Lower leg skin (tissue), 3 donors: Measurements from ENCODE around the gene CNIH1.
"Not testable (repeated sequence)": the region's sequence is repeated elsewhere in the genome, so short reads cannot be mapped to it uniquely, and the experiment has no call there.

Experiments used
- POLR2A ChIP-seq, 2 donors: fragments of 450-650 bp; IDR thresholded peaks; one replicate each; pipeline ENCODE4 v1.6.1; 2016 to 2017; ENCODE audit warnings: antibody characterized with exemption in 2 of 2, mild to moderate bottlenecking in 1 of 2, moderate library complexity in 1 of 2
- TF ChIP-seq, protein P1 (sequence below), 3 donors: fragments of 450-650 bp; IDR thresholded peaks; one replicate each; pipeline ENCODE4 v1.5.1; 2016; ENCODE audit warnings: antibody characterized with exemption in 3 of 3, mild to moderate bottlenecking in 3 of 3, moderate library complexity in 2 of 3

DNA sequence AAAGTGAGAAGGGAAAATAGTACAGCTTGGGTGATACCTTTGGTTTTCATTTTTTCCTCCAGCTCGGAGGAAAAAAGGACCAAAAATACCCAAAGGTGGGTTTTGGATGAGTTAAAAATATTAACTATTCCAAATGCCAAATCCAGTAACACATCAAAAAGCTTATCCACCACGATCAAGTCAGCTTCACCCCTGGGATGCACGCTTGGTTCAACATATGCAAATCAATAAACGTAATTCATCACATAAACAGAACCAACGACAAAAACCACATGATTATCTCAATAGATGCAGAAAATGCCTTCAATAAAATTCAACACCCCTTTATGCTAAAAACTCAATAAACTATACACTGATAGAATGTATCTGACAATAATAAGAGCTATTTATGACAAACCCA is 62.3 kb downstream of the CNIH1 start:
- TF ChIP-seq, protein P1, sequence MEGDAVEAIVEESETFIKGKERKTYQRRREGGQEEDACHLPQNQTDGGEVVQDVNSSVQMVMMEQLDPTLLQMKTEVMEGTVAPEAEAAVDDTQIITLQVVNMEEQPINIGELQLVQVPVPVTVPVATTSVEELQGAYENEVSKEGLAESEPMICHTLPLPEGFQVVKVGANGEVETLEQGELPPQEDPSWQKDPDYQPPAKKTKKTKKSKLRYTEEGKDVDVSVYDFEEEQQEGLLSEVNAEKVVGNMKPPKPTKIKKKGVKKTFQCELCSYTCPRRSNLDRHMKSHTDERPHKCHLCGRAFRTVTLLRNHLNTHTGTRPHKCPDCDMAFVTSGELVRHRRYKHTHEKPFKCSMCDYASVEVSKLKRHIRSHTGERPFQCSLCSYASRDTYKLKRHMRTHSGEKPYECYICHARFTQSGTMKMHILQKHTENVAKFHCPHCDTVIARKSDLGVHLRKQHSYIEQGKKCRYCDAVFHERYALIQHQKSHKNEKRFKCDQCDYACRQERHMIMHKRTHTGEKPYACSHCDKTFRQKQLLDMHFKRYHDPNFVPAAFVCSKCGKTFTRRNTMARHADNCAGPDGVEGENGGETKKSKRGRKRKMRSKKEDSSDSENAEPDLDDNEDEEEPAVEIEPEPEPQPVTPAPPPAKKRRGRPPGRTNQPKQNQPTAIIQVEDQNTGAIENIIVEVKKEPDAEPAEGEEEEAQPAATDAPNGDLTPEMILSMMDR (IDR thresholded peaks at IDR 0.05), result not testable (repeated sequence)
- not testable (repeated sequence) for TF ChIP-seq POLR2A (IDR thresholded peaks at IDR 0.05)
